ENCODE results near the gene SYNDIG1. TPM values are rescaled to one million over a fixed set of nuclear protein-coding genes. Genes with fewer than 3 reads are reported as not detected.

Gene SYNDIG1
- total RNA-seq, 1 donor, result 1.6 TPM

DNA sequence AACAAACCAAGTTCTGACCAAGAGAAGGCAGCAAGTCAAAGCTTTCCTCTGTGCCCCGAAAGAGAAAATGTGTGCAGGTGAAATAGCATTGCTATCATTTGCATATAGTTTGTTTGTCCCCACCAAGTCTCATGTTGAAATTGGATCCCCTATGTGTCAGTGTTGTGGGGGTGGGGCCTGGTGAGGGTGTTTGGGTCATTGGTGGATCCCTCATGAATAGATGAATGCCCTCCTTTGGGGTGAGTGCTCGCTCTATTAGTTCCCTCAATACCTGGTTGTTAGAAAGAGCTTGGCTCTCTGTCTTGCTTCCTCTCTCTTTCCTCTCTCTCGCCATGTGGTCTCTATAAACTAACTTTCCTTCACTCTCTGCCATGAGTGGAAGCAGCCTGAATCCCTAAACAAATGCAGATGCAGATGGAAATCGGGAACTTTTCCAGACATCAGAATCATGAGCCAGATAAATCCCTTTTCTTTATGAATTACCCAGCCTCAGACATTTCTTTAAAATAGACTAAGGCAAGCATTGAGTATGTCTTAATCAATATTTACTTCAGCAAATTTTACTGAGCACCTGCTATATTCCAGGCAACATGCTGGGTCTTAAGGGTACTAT lies 43.8 kb upstream of the SYNDIG1 start:
- no peak for TF ChIP-seq CTCF (IDR thresholded peaks at IDR 0.05; ENCODE audit: insufficient read depth, low read length)
- H3K4me3 ChIP-seq (ENCODE audit: low read depth, low read length), result no peak overlapping the region

DNA sequence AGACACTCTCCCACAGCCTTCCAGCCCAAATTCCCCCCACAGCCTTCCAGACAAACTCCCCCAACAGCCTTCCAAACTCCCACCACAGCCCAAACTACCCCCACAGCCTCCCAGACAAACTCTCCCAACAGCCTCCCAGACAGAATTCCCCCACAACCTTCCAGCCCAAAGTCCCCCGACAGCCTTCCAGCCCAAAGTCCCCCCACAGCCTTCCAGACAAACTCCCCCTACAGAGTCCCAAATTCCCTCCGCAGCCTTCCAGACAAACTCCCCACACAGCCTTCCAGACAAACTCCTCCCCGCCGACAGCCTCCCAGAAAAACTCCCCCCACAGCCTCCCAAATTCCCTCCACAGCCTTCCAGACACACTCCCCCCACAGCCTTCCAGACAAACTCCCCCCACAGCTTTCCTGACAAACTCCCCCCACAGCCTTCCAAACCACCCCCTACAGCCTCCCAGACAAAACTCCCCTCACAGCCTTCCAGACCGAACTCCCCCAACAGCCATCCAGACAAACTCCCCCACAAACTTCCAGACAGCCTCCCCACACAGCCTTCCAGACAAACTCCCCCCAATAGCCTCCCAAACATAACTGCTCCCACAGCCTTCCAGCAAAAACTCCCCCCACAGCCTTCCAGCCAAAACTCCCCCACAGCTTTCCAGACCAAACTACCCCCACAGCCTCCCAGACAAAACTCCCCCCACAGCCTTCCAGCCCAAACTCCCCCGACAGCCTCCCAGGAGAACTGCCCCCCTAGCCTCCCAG lies 38.0 kb upstream of the SYNDIG1 start:
- no peak overlapping the region for H3K4me3 ChIP-seq (ENCODE audit: low read depth, low read length)
- DNase-seq (ENCODE audit: low read depth), result no peak
- TF ChIP-seq CTCF (IDR thresholded peaks at IDR 0.05; ENCODE audit: insufficient read depth, low read length), result no peak

More for the DNA sequence above, 43.8 kb upstream of the SYNDIG1 start:
- DNase-seq (ENCODE audit: low read depth), result no peak

DNA sequence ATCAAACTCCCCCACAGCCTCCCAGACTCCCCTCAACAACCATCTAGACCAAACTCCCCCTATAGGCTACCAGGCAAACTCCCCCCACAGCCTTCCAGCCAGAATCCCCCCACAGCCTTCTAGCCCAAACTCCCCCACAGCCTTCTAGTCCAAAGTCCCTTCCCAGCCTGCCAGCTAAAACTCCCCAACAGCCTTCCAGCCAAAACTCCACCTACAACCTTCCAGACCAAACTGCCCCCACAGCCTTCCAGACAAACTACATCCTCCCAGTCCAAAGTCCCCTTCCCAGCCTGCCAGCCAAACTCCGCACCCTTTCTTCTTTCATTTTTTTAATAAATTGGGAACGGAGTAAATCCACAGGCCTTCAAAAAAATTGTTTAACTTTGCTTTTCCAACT lies 37.4 kb upstream of the SYNDIG1 start:
- no peak overlapping the region for H3K4me3 ChIP-seq (ENCODE audit: low read depth, low read length)
- no peak for TF ChIP-seq CTCF (IDR thresholded peaks at IDR 0.05; ENCODE audit: insufficient read depth, low read length)
- no peak for DNase-seq (ENCODE audit: low read depth)

- no peak overlapping the region for H3K4me3 ChIP-seq (ENCODE audit: low read depth, low read length)
- no peak for TF ChIP-seq CTCF (IDR thresholded peaks at IDR 0.05; ENCODE audit: insufficient read depth, low read length)
- DNase-seq (ENCODE audit: low read depth), result no peak
Observed at GRCh38 chr20:24436160-24436559, 33.3 kb upstream of the SYNDIG1 start.

DNA sequence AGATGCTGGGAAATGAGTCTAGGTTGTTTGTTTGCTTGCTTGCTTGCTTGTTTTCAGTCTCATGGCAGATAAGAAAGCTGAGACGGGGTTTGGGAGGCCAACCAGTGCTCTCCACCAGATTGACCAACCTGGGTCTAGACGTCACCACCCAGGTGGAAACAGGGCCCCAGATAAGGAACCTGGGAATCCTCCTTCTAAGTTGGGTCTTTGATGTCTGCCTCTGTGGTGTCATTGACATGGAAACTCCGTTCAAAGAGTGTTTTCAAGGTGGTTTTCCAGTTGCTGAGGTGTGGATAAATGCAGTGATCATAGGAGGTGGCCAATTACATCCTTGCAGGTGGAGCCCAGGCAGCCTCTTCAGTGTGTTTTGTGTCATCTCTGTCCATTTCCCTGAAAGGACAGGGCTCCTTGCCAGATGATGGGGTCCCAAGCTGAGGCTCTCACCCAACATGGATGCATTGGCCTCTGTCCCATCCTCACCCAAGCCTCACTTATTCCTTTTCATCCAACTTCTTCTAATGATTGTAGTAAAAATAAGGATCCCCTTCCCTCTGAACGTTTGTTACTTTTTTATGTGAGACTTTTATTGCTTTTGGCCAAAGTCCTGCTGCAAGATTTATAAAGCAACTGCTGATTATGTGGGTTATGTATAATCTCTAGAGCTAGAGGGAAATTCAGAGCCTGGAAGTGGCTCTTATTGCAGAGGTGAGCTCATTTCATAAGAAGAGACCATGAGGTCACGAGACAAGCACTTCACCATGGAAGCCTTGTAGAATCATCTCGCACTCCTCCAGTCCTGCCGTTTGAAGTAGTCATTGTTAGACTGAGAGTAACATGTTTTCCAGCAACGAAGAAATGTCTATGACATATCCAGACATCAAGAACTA lies 32.0 kb upstream of the SYNDIG1 start:
- no peak for DNase-seq (ENCODE audit: low read depth)
- no peak for TF ChIP-seq CTCF (IDR thresholded peaks at IDR 0.05; ENCODE audit: insufficient read depth, low read length)
- no peak overlapping the region for H3K4me3 ChIP-seq (ENCODE audit: low read depth, low read length)

DNA sequence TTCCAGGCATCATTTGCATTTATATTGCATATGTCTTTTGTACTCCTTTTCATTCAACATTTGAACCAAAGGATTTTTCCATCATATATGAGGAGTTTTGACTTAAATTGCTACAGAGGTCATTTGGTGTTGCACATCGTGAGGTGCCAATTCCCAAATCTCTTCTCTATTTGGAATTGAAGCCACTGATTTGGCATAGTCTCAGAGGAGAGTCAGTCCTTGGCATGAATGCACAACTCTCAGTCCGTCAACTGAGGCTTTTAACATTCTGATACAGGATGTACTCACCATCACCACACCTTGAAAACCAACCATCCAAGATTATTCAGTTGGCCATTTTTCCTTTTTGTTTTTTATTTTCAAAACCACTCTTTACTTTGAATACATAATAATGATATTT lies 31.1 kb upstream of the SYNDIG1 start:
- no peak for TF ChIP-seq CTCF (IDR thresholded peaks at IDR 0.05; ENCODE audit: insufficient read depth, low read length)
- DNase-seq (ENCODE audit: low read depth), result no peak
- no peak overlapping the region for H3K4me3 ChIP-seq (ENCODE audit: low read depth, low read length)
